ENCODE measurements around the gene KIAA0586.

Gene KIAA0586

DNA sequence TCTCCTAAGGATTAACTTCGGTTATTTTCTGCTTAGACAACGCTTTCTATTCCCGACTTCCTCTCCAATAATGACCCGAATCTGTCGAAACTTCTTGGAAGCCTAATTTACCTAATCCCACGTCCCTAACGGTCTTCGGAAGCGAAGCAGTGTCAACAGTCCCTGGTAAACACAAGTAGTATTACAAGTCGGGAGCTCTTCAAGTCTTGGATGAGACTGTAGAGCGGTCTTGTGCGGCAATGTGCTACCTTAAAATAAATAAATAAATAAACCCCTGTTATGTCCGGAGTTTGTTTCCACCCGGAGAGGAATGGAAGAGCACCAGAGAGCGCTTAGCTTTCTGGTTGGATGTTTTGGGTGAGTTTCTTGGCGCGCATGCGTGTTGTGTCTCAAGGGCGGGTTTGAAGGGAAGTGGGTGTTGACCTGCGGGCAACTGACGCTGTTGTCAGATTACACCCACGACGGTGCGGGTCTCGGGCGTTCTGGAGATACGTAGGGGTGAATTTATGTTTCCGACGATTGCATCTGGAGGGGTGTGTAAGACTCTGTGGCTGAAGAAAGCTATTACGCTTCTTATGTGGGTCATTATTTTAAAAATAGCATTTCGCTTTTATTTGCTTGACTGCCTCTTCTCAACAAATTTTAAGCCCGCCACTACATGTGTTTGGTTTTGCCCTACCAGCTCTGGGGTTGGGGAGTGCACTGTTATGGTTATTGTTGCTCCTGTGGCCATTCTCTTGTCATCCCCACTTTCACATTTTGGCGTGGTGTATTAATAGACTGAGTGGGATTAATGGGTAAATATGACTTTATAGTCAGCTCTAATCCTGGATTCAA is at the start of gene KIAA0586, which contains the start of gene TIMM9:
KIAA0586 (plus strand) TSS at position 439 of the 837 bp plus-strand sequence. CDS start 546 bp downstream, outside the sequence.
TIMM9 (minus strand) TSS at position 251 of the 837 bp plus-strand sequence. CDS start 15,586 bp downstream, outside the sequence.
- no peaks in the 10 kb centered on the region for H3K9me3 ChIP-seq (ENCODE audit: control insufficient read depth in 2 of 2, low read length in 2 of 2)
- H3K4me1 ChIP-seq (ENCODE audit: control insufficient read depth, insufficient read depth, low read length): peaks cover 4% of the 10 kb centered on the region
- H3K27ac ChIP-seq (ENCODE audit: low read length): peak within 1 kb of the TSS; percentile 91
- no peaks in the 10 kb centered on the region for H3K27me3 ChIP-seq (ENCODE audit: control insufficient read depth in 1 of 2, insufficient read depth in 2 of 2, low read length in 2 of 2)
- peak within 1 kb of the TSS; percentile 96 to 99 for H3K9ac ChIP-seq (ENCODE audit: low read length in 2 of 2)
- peak within 1 kb of the TSS; percentile 91 to 99 for H3K4me3 ChIP-seq (ENCODE audit: low read length in 2 of 2)
- peaks cover 0 to 5% of the 10 kb centered on the region in 2 donors for H3K36me3 ChIP-seq (ENCODE audit: control insufficient read depth in 2 of 2, insufficient read depth in 2 of 2, low read length in 2 of 2)

DNA sequence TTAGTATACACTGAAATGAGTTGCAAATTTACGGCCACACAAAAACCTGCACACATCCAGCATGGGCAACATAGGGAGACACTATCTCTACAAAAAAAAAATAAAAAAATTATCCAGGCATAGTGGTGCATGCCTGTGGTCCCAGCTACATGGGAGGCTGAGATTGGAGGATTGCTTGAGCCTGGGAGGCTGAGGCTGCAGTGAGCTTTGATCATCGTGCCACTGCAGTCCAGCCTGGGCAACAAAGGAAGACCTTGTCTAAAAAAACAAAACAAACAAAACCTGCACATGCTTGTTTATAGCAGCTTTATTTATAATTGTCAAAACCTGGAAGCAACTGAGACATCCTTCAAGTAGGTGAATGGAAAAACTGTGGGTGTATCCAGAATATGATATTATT is 36.7 kb upstream of the KIAA0586 start:
- Histone ChIP-seq H3K27me3 (ENCODE audit: control insufficient read depth in 1 of 2, insufficient read depth in 2 of 2, low read length in 2 of 2) (no peaks in the 10 kb centered on the region), H3K27ac (ENCODE audit: low read length) (no peak overlapping the region), H3K9ac (ENCODE audit: low read length in 2 of 2) (no peak overlapping the region), H3K36me3 (ENCODE audit: control insufficient read depth in 2 of 2, insufficient read depth in 2 of 2, low read length in 2 of 2) (no peaks in the 10 kb centered on the region), H3K9me3 (ENCODE audit: control insufficient read depth in 2 of 2, low read length in 2 of 2) (no peaks in the 10 kb centered on the region), H3K4me1 (ENCODE audit: control insufficient read depth, insufficient read depth, low read length) (peaks cover 5% of the 10 kb centered on the region), H3K4me3 (ENCODE audit: low read length in 2 of 2) (no peak overlapping the region)

DNA sequence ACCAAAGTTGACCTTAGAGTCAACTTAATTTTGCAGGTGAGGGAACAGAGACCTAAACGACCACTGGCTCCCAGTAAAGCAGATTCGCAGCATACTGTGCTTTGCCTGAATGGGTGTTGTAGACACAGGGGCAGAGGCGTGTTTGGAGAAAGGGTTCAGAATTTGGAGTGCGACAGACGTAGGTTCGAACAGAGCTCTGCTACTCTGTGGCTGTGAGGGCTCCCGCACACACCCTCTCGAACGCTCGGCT is 32.0 kb upstream of the KIAA0586 start:
- Histone ChIP-seq H3K9ac (ENCODE audit: low read length in 2 of 2) (peak overlapping the region; percentile 80), H3K27me3 (ENCODE audit: control insufficient read depth in 1 of 2, insufficient read depth in 2 of 2, low read length in 2 of 2) (no peaks in the 10 kb centered on the region), H3K27ac (ENCODE audit: low read length) (no peak overlapping the region)

DNA sequence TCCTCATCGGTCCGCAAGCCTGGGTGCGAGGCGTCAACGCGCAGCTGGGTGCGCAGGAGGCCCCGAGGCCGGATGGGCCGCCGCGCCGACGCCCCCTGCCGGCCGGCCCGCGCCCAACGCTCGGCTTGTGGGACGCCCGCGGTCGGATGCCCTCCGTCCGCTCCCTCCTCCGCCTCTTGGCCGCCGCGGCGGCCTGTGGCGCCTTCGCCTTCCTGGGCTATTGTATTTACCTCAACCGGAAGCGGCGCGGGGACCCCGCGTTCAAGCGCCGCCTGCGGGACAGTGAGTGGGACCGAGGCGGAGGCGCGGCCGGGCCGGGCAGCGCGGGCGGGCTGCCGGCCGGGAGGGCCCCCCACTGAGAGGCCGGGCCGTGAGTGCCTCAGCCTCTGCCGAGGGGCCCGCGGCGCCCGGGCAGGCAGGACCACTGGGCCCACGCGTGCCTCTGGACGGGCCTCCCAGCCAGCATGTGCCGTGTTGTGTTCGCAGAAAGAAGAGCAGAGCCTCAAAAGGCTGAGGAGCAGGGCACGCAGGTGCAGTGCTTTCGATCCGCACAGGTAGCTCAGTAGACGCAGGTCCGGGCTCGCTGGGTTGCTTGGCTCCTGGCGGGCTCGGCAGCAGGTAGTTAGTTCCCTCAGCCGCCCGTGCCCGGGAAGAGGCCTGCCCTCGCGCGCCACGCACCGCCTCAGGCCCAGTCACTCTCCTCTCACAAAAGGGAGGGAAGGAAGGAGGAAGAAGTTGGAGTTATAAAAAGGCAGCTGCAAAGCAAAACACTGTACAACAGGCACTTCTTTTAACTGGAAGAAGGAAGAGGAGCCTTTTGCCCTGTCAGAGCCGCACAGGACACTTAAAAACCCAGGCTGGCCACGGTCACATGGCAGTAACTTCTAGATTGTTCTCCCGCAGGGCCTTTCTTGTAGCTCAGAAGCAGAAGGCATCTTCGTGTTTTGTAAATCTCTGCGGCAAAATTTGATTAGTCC is 31.4 kb upstream of the KIAA0586 start, which contains the start of gene TOMM20L:
TOMM20L (plus strand) TSS at position 119 of the 977 bp plus-strand sequence; CDS start at position 147, 28 bp downstream.
- H3K27ac ChIP-seq (ENCODE audit: low read length): peak within 1 kb of the TSS; percentile 74
- no peaks in the 10 kb centered on the region for H3K27me3 ChIP-seq (ENCODE audit: control insufficient read depth in 1 of 2, insufficient read depth in 2 of 2, low read length in 2 of 2)
- H3K9me3 ChIP-seq (ENCODE audit: control insufficient read depth in 2 of 2, low read length in 2 of 2): no peaks in the 10 kb centered on the region
- peak within 1 kb of the TSS; percentile 62 to 76 for H3K4me3 ChIP-seq (ENCODE audit: low read length in 2 of 2)
- H3K4me1 ChIP-seq (ENCODE audit: control insufficient read depth, insufficient read depth, low read length): peaks cover 14% of the 10 kb centered on the region
- H3K36me3 ChIP-seq (ENCODE audit: control insufficient read depth in 2 of 2, insufficient read depth in 2 of 2, low read length in 2 of 2): no peaks in the 10 kb centered on the region
- peak within 1 kb of the TSS; percentile 80 for H3K9ac ChIP-seq (ENCODE audit: low read length in 2 of 2)

More for the DNA sequence above, 32.0 kb upstream of the KIAA0586 start:
- Histone ChIP-seq H3K4me1 (ENCODE audit: control insufficient read depth, insufficient read depth, low read length) (peaks cover 14% of the 10 kb centered on the region), H3K9me3 (ENCODE audit: control insufficient read depth in 2 of 2, low read length in 2 of 2) (no peaks in the 10 kb centered on the region), H3K36me3 (ENCODE audit: control insufficient read depth in 2 of 2, insufficient read depth in 2 of 2, low read length in 2 of 2) (no peaks in the 10 kb centered on the region), H3K4me3 (ENCODE audit: low read length in 2 of 2) (peak overlapping the region; percentile 62 to 76)

DNA sequence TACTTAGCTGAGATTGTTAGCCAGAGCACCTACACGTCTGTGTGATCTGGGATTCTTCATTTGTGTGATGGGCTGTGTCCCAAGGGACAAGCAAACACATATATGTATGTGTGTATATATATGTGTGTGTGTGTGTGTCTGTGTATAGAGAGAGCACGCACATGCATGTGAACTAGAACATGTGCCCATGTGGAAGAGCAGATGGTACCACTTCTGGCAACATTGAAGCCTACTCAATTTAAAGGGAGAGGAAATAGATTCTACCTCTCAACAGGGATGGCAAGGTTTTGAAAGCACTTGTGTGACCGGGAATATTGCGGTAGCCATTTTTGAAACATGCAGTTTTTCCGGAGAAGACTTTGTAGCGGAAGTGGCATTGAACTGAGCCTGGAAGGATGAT is 30.4 kb upstream of the KIAA0586 start:
- H3K4me1 ChIP-seq (ENCODE audit: control insufficient read depth, insufficient read depth, low read length): peaks cover 14% of the 10 kb centered on the region
- no peak overlapping the region for H3K9ac ChIP-seq (ENCODE audit: low read length in 2 of 2)
- no peaks in the 10 kb centered on the region for H3K36me3 ChIP-seq (ENCODE audit: control insufficient read depth in 2 of 2, insufficient read depth in 2 of 2, low read length in 2 of 2)
- H3K4me3 ChIP-seq (ENCODE audit: low read length in 2 of 2): no peak overlapping the region
- no peaks in the 10 kb centered on the region for H3K27me3 ChIP-seq (ENCODE audit: control insufficient read depth in 1 of 2, insufficient read depth in 2 of 2, low read length in 2 of 2)
- H3K9me3 ChIP-seq (ENCODE audit: control insufficient read depth in 2 of 2, low read length in 2 of 2): no peaks in the 10 kb centered on the region
- no peak overlapping the region for H3K27ac ChIP-seq (ENCODE audit: low read length)

DNA sequence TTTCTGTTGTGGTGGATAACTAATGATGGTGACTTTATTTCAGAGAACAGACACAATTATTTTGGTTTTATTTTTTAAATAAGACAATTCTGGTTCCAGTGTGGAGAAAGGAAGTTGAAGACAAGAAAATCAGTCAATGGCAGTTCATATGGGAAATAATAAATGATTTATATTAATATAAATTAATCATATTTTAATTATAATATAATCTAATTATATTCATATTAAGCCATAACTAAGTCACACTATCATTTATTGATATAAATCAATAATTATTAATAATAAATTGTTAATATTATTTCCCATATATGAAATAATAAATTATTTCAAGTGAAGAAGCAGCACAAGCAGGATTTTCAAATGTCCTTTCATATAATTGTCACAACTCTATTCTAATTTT is 29.0 kb upstream of the KIAA0586 start:
- H3K27me3 ChIP-seq (ENCODE audit: control insufficient read depth in 1 of 2, insufficient read depth in 2 of 2, low read length in 2 of 2): no peaks in the 10 kb centered on the region
- H3K27ac ChIP-seq (ENCODE audit: low read length): no peak overlapping the region
- H3K36me3 ChIP-seq (ENCODE audit: control insufficient read depth in 2 of 2, insufficient read depth in 2 of 2, low read length in 2 of 2): no peaks in the 10 kb centered on the region

DNA sequence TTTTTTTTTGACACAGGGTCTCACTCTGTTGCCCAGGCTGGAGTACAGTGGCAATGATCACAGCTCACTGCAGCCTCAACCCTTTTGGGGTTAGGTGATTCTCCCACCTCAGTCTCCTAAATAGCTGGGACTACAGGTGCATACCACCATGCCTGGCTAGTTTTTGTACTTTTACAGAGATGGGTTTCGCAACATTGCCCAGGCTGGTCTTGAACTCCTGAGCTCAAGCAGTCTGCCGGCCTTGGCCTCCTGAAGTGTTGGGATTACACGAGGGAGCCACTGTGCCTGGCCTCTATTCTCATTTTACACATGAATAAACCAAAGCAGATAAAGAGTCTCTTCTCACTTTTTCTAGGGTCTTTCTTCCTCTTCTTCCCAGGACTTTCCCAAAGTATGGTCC is 28.6 kb upstream of the KIAA0586 start:
- H3K27ac ChIP-seq (ENCODE audit: low read length): no peak overlapping the region
- no peaks in the 10 kb centered on the region for H3K36me3 ChIP-seq (ENCODE audit: control insufficient read depth in 2 of 2, insufficient read depth in 2 of 2, low read length in 2 of 2)
- H3K9me3 ChIP-seq (ENCODE audit: control insufficient read depth in 2 of 2, low read length in 2 of 2): no peaks in the 10 kb centered on the region
- H3K27me3 ChIP-seq (ENCODE audit: control insufficient read depth in 1 of 2, insufficient read depth in 2 of 2, low read length in 2 of 2): no peaks in the 10 kb centered on the region
- no peak overlapping the region for H3K9ac ChIP-seq (ENCODE audit: low read length in 2 of 2)
- no peak overlapping the region for H3K4me3 ChIP-seq (ENCODE audit: low read length in 2 of 2)
- peaks cover 14% of the 10 kb centered on the region for H3K4me1 ChIP-seq (ENCODE audit: control insufficient read depth, insufficient read depth, low read length)

More for the DNA sequence above, 29.0 kb upstream of the KIAA0586 start:
- H3K4me3 ChIP-seq (ENCODE audit: low read length in 2 of 2): no peak overlapping the region
- H3K9ac ChIP-seq (ENCODE audit: low read length in 2 of 2): no peak overlapping the region
- H3K9me3 ChIP-seq (ENCODE audit: control insufficient read depth in 2 of 2, low read length in 2 of 2): no peaks in the 10 kb centered on the region
- peaks cover 14% of the 10 kb centered on the region for H3K4me1 ChIP-seq (ENCODE audit: control insufficient read depth, insufficient read depth, low read length)

DNA sequence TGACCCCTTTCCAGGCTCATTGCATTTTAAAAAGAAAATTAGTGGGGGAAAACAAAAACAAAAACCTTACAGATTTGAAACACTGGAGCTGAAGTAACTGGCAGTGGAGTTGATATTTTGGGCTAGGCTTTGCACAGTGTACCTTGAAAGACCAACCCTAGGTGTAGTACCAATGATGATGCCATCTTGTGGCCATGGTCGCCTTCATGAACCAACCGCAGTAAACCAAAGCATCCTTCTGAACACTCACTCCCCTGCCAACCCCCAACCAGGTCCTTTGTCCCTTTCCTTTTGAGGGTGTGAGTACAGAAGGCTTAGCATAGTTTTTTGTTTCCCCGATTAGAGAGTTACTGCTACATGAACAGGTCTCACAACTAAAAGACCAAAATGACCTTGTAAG is 25.9 kb upstream of the KIAA0586 start:
- H3K9me3 ChIP-seq (ENCODE audit: control insufficient read depth in 2 of 2, low read length in 2 of 2): no peaks in the 10 kb centered on the region
- no peak overlapping the region for H3K4me3 ChIP-seq (ENCODE audit: low read length in 2 of 2)
- peaks cover 3% of the 10 kb centered on the region for H3K4me1 ChIP-seq (ENCODE audit: control insufficient read depth, insufficient read depth, low read length)
- H3K27me3 ChIP-seq (ENCODE audit: control insufficient read depth in 1 of 2, insufficient read depth in 2 of 2, low read length in 2 of 2): no peaks in the 10 kb centered on the region
- no peak overlapping the region for H3K27ac ChIP-seq (ENCODE audit: low read length)
- no peak overlapping the region for H3K9ac ChIP-seq (ENCODE audit: low read length in 2 of 2)
- no peaks in the 10 kb centered on the region for H3K36me3 ChIP-seq (ENCODE audit: control insufficient read depth in 2 of 2, insufficient read depth in 2 of 2, low read length in 2 of 2)

DNA sequence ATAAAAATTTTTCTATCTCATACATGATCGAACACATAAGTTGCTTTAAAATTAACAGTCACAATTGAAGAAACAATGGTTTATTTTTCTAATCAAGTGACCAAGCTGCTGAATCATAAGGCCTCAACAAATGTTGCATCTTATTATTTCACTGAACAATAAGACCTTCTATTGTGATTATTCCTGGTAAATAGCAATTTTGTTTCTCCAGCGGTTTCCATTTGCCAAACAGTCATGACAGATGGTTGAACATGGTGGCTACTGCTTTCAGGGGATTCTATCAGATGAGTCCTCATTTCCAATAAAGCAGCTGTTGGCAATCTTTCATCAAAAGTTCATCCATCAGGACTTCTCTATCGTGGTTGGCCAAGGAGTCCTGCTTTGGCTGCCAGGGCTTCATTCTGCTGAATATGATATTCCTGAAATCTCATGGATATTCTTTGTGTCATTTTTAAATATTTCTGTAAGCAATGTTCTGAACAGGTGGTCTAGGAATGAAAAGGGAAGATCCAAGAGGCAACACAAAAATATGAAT is 18.8 kb upstream of the KIAA0586 start:
- no peaks in the 10 kb centered on the region for H3K4me1 ChIP-seq (ENCODE audit: control insufficient read depth, insufficient read depth, low read length)
- peaks cover 16 to 26% of the 10 kb centered on the region in 2 donors for H3K36me3 ChIP-seq (ENCODE audit: control insufficient read depth in 2 of 2, insufficient read depth in 2 of 2, low read length in 2 of 2)
- H3K4me3 ChIP-seq (ENCODE audit: low read length in 2 of 2): no peak overlapping the region
- no peak overlapping the region for H3K9ac ChIP-seq (ENCODE audit: low read length in 2 of 2)
- no peaks in the 10 kb centered on the region for H3K27me3 ChIP-seq (ENCODE audit: control insufficient read depth in 1 of 2, insufficient read depth in 2 of 2, low read length in 2 of 2)
- H3K27ac ChIP-seq (ENCODE audit: low read length): no peak overlapping the region
- H3K9me3 ChIP-seq (ENCODE audit: control insufficient read depth in 2 of 2, low read length in 2 of 2): no peaks in the 10 kb centered on the region

DNA sequence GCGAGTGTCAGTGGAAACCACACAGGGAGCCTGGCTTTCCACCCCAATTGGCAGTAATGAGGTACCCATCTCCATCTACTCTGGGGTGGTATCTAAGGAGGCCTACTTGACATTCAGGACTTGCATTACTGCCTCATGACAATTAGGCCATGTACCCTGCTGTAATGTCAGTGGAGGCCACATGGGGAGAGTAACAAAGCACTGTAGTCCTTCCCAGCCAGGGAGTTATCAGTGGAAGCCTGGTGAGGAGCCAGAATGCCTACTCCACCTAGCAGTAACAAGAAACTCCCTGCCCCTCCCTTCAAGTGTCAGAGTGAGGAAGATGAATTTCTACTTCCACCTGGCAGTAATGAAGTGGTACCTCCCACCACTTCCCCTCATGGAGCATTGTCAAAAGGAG is 12.7 kb upstream of the KIAA0586 start:
- H3K27me3 ChIP-seq (ENCODE audit: control insufficient read depth in 1 of 2, insufficient read depth in 2 of 2, low read length in 2 of 2): no peaks in the 10 kb centered on the region
- no peaks in the 10 kb centered on the region for H3K9me3 ChIP-seq (ENCODE audit: control insufficient read depth in 2 of 2, low read length in 2 of 2)
- no peak overlapping the region for H3K4me3 ChIP-seq (ENCODE audit: low read length in 2 of 2)
- no peaks in the 10 kb centered on the region for H3K4me1 ChIP-seq (ENCODE audit: control insufficient read depth, insufficient read depth, low read length)
- no peak overlapping the region for H3K27ac ChIP-seq (ENCODE audit: low read length)
- H3K36me3 ChIP-seq (ENCODE audit: control insufficient read depth in 2 of 2, insufficient read depth in 2 of 2, low read length in 2 of 2): peaks cover 18 to 23% of the 10 kb centered on the region in 2 donors
- no peak overlapping the region for H3K9ac ChIP-seq (ENCODE audit: low read length in 2 of 2)
